SK-N-SH (cell line): Measurements from ENCODE around the gene GUCY2F. TPM values are rescaled to one million over a fixed set of nuclear protein-coding genes. Genes with fewer than 3 reads are reported as not detected.

Experiments
- CTCF ChIA-PET: fragments of 300-600, 350-600 bp; formaldehyde crosslinking; extraction: SDS; loops from one replicate; lab custom pipeline; 2021; lab: Yijun Ruan, JAX
- POLR2A ChIA-PET: fragments of 350-600 bp; sonication (Branson Sonifier 250); formaldehyde crosslinking; extraction: SDS; loops from one replicate; lab custom pipeline; 2020; ENCODE audit warnings: antibody characterized with exemption, inconsistent platforms; lab: Yijun Ruan, JAX
- DNase-seq: peaks from one replicate; pipeline ENCODE4 v3.0.0; 2012
- H2AFZ ChIP-seq: fragments of 200-600 bp; sonication (generic); 2 replicates; pipeline ENCODE4 v1.8.1; 2016; ENCODE audit warnings: antibody characterized with exemption, mild to moderate bottlenecking, low read depth
- H3F3A ChIP-seq: fragments of 200-600 bp; sonication (generic); replicated peaks from 2 replicates; pipeline ENCODE3; 2016; ENCODE audit warnings: antibody characterized with exemption, mild to moderate bottlenecking; ENCODE audit not compliant: insufficient read depth
- H3K27ac ChIP-seq, 2 experiments: fragments of 200-500 bp in 1 of 2; fragments of 200-600 bp in 1 of 2; sonication (Bioruptor generic) in 1 of 2; sonication (generic), shearing (Covaris generic) in 1 of 2; 2 replicates each; pipeline versions ENCODE4 v1.5.1 to v1.6.1; 2014 to 2016; ENCODE audit warnings: low read depth in 2 of 2, inconsistent platforms in 1 of 2, low read length in 1 of 2, mild to moderate bottlenecking in 1 of 2, mixed read lengths in 1 of 2
- H3K27me3 ChIP-seq: fragments of 200-600 bp; sonication (generic), shearing (Covaris generic); 2 replicates; pipeline ENCODE4 v1.6.1; 2016; ENCODE audit warnings: mixed run types; ENCODE audit not compliant: insufficient read depth
- H3K36me3 ChIP-seq, 2 experiments: fragments of 200-500 bp in 1 of 2; fragments of 200-600 bp in 1 of 2; sonication (Bioruptor generic) in 1 of 2; sonication (generic) in 1 of 2; replicated peaks in 1 of 2; 2 replicates each; pipeline versions ENCODE3 to v1.5.1; 2014 to 2016; ENCODE audit warnings: low read length in 1 of 2, mild to moderate bottlenecking in 1 of 2; ENCODE audit not compliant: insufficient read depth in 2 of 2, control insufficient read depth in 1 of 2
- H3K4me1 ChIP-seq, 2 experiments: fragments of 200-500 bp in 1 of 2; fragments of 200-600 bp in 1 of 2; sonication (Bioruptor generic) in 1 of 2; sonication (generic), shearing (Covaris generic) in 1 of 2; 2 replicates each; pipeline versions ENCODE4 v1.5.1 to v1.6.1; 2014 to 2016; ENCODE audit warnings: low read depth in 1 of 2, low read length in 1 of 2, mixed run types in 1 of 2; ENCODE audit not compliant: insufficient read depth in 2 of 2, control insufficient read depth in 1 of 2
- H3K4me2 ChIP-seq: fragments of 200-600 bp; sonication (generic), shearing (Covaris generic); 2 replicates; pipeline ENCODE4 v1.6.1; 2017; ENCODE audit warnings: mixed run types
- H3K4me3 ChIP-seq, 2 experiments: fragments of 200-500 bp in 1 of 2; fragments of 200-600 bp in 1 of 2; sonication (Bioruptor generic) in 1 of 2; sonication (generic), shearing (Covaris generic) in 1 of 2; 2 replicates each; pipeline versions ENCODE4 v1.5.1 to v1.8.1; 2014 to 2016; ENCODE audit warnings: low read depth in 2 of 2, inconsistent platforms in 1 of 2, low read length in 1 of 2, mild to moderate bottlenecking in 1 of 2, mixed read lengths in 1 of 2, moderate library complexity in 1 of 2
- H3K79me2 ChIP-seq: fragments of 200-600 bp; sonication (generic); 2 replicates; pipeline ENCODE4 v1.8.1; 2017; ENCODE audit warnings: mild to moderate bottlenecking; ENCODE audit not compliant: insufficient read depth
- H3K9ac ChIP-seq: fragments of 200-600 bp; sonication (generic); 2 replicates; pipeline ENCODE4 v1.6.1; 2017; ENCODE audit warnings: mixed run types
- H3K9me2 ChIP-seq: fragments of 200-600 bp; sonication (generic); 2 replicates; pipeline ENCODE4 v1.6.1; 2017; ENCODE audit warnings: mixed run types
- H3K9me3 ChIP-seq: fragments of 200-600 bp; sonication (generic); 2 replicates; pipeline ENCODE4 v1.6.1; 2017; ENCODE audit warnings: mixed run types, mild to moderate bottlenecking, moderate library complexity
- H4K20me1 ChIP-seq: fragments of 200-600 bp; sonication (generic); 2 replicates; pipeline ENCODE4 v1.6.1; 2017; ENCODE audit warnings: mild to moderate bottlenecking, mixed run types; ENCODE audit not compliant: insufficient read depth
- EP300 ChIP-seq, 2 experiments: IDR thresholded peaks; 2 replicates each; pipeline versions ENCODE4 v1.4.0 to v1.6.1; 2012; ENCODE audit warnings: borderline replicate concordance in 1 of 2, low read depth in 1 of 2, low read length in 1 of 2
- EZH2phosphoT487 ChIP-seq: fragments of 200-600 bp; sonication (generic); IDR thresholded peaks from 2 replicates; pipeline ENCODE4 v1.6.1; 2017; ENCODE audit warnings: low read depth, mixed run types, mild to moderate bottlenecking, antibody characterized with exemption, moderate library complexity, borderline replicate concordance
- FOXJ3 ChIP-seq: sonication (generic); formaldehyde crosslinking; IDR thresholded peaks from 2 replicates; pipeline ENCODE4 v1.5.1; 2020; ENCODE audit warnings: mild to moderate bottlenecking, missing genetic modification reagents
- MXI1 ChIP-seq: IDR thresholded peaks from 2 replicates; pipeline ENCODE4 v1.6.1; 2012; ENCODE audit warnings: mild to moderate bottlenecking, low read depth, low read length, improper control_type of control experiment
- NFIC ChIP-seq: IDR thresholded peaks from 2 replicates; pipeline ENCODE4 v1.4.0; 2012; ENCODE audit warnings: borderline replicate concordance
- PBX3 ChIP-seq: IDR thresholded peaks from 2 replicates; pipeline ENCODE4; 2012
- POLR2AphosphoS5 ChIP-seq: IDR thresholded peaks from 2 replicates; pipeline ENCODE4 v1.6.1; 2012; ENCODE audit warnings: low read depth, low read length
- RXRA ChIP-seq: IDR thresholded peaks from 2 replicates; pipeline ENCODE4 v1.4.0; 2012; ENCODE audit warnings: low read depth, mild to moderate bottlenecking, borderline replicate concordance
- SIN3A ChIP-seq: IDR thresholded peaks from 2 replicates; pipeline ENCODE4 v1.6.1; 2012; ENCODE audit warnings: low read depth, mild to moderate bottlenecking, low read length, moderate library complexity, borderline replicate concordance
- TAF1 ChIP-seq: IDR thresholded peaks from 2 replicates; pipeline ENCODE4 v1.6.1; 2012; ENCODE audit warnings: low read depth, mild to moderate bottlenecking, low read length, moderate library complexity, borderline replicate concordance
- YY1 ChIP-seq: IDR thresholded peaks from 2 replicates; pipeline ENCODE4 v1.4.0; 2012; ENCODE audit warnings: low read depth, mild to moderate bottlenecking
- WGBS: methylation state at CpG from one replicate; pipeline ENCODE4 v1.1.6; 2017; ENCODE audit warnings: low lambda C conversion rate; 5-methylcytosine and 5-hydroxymethylcytosine counted together
- polyA plus RNA-seq, 3 experiments: library from polyadenylated mRNA; depleted of rRNA; stranded (reverse); fragments of >200 nt; gene quantifications; 2 replicates each; pipeline ENCODE4 v1.2.3, GENCODE V29; 2012
- TF ChIP-seq, protein P1 (sequence below): fragments of 200-600 bp; sonication (generic); IDR thresholded peaks from 2 replicates; pipeline ENCODE4 v1.6.1; 2017; ENCODE audit warnings: antibody characterized with exemption, mild to moderate bottlenecking, moderate library complexity
- TF ChIP-seq, protein P2 (sequence below): IDR thresholded peaks from 2 replicates; pipeline ENCODE4 v1.4.0; 2012; ENCODE audit warnings: low read depth

GUCY2F gene
- polyA plus RNA-seq, 1 of the 3 experiments (the other 2 are of a cell fraction) = not detected

DNA sequence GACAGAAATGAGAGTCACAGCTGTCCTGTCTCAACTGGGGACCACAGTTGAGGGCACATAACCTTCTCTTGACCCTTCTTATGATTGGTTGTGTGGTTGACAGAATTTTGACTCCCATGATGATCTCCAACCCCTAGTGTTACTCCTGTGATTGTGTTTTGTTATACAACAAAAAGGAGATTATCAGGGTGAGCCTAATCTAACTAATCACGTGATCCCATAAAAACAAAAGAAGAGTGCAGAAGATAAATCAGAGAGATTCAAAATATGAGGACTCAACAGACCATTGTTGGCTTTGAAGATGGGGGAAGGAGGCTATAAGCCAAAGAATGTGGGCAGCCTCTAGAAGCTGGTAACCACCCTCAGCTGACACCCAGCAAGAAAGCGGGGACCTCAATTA, 72.7 kb downstream of the GUCY2F start (continued):
- TF ChIP-seq EZH2phosphoT487 (no peak), RXRA (no peak), NFIC (no peak), FOXJ3 (CRISPR knock-in tag) (no peak)

GRCh38 chrX:109403922-109404321, 78.0 kb downstream of the GUCY2F start:
- no peak overlapping the region for H3K4me2 ChIP-seq
- peaks cover 10% of the 10 kb centered on the region; the same call in 1 of the 2 replicates for H3K27me3 ChIP-seq
- no peak overlapping the region for H3K4me3 ChIP-seq
- ChIA-PET CTCF (interaction anchor here (0.6 kb wide), 1 partner anchor 820 kb away, joined by 3 read pairs; no protein-coding TSS in a partner anchor), POLR2A (no interaction called here)
- H2AFZ ChIP-seq = no peak overlapping the region
- WGBS = 4% methylated on average over 4 of the region's 4 CpGs
- no peaks in the 10 kb centered on the region for H3F3A ChIP-seq
- no peaks in the 10 kb centered on the region for H4K20me1 ChIP-seq
- no peak overlapping the region for H3K9ac ChIP-seq
- no peaks in the 10 kb centered on the region for H3K36me3 ChIP-seq
- no peaks in the 10 kb centered on the region for H3K9me3 ChIP-seq
- no peaks in the 10 kb centered on the region for H3K9me2 ChIP-seq
- H3K4me1 ChIP-seq = no peaks in the 10 kb centered on the region
- no peak for DNase-seq
- no peak for TF ChIP-seq PBX3
- TF ChIP-seq FOXJ3 (CRISPR knock-in tag) = no peak
- TF ChIP-seq TAF1 = no peak
- TF ChIP-seq, protein P1, sequence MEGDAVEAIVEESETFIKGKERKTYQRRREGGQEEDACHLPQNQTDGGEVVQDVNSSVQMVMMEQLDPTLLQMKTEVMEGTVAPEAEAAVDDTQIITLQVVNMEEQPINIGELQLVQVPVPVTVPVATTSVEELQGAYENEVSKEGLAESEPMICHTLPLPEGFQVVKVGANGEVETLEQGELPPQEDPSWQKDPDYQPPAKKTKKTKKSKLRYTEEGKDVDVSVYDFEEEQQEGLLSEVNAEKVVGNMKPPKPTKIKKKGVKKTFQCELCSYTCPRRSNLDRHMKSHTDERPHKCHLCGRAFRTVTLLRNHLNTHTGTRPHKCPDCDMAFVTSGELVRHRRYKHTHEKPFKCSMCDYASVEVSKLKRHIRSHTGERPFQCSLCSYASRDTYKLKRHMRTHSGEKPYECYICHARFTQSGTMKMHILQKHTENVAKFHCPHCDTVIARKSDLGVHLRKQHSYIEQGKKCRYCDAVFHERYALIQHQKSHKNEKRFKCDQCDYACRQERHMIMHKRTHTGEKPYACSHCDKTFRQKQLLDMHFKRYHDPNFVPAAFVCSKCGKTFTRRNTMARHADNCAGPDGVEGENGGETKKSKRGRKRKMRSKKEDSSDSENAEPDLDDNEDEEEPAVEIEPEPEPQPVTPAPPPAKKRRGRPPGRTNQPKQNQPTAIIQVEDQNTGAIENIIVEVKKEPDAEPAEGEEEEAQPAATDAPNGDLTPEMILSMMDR = no peak
- no peak for TF ChIP-seq EZH2phosphoT487
- no peak for TF ChIP-seq NFIC
- no peak for TF ChIP-seq EP300 (IDR thresholded peaks at IDR 0.05; ENCODE audit: borderline replicate concordance in 1 of 2, low read depth in 1 of 2, low read length in 1 of 2)
- no peak for TF ChIP-seq SIN3A
- TF ChIP-seq RXRA = no peak
- TF ChIP-seq, protein P2, sequence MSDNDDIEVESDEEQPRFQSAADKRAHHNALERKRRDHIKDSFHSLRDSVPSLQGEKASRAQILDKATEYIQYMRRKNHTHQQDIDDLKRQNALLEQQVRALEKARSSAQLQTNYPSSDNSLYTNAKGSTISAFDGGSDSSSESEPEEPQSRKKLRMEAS = no peak
- TF ChIP-seq YY1 = no peak
- H3K27ac ChIP-seq = no peak overlapping the region
- H3K79me2 ChIP-seq = no peaks in the 10 kb centered on the region

DNA sequence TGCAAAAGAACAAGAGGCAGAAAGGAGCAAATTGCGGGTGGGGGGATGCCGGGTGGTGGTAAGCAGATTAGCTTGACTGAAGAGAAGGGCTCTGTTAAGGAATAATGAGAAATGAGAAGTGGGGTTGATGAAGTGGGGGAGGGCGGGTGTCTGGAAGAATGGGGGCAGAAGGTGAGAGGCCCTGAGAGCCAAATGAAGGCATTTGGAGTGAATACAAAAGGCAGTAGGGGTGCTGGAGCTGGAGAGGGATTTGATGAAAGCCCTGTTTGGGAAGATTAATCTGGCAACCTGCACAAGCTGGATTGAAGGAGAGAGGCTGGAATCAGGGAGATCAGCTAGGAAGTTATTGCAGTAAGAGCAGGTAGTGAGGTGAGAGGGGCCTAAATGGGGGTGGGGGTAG, 82.1 kb downstream of the GUCY2F start:
- no peaks in the 10 kb centered on the region for H3F3A ChIP-seq
- H3K4me1 ChIP-seq = no peaks in the 10 kb centered on the region
- H3K9ac ChIP-seq = no peak overlapping the region
- TF ChIP-seq, protein P2 = no peak
- TF ChIP-seq MXI1 (no peak), SIN3A (no peak), POLR2AphosphoS5 (no peak)
- H3K79me2 ChIP-seq = no peaks in the 10 kb centered on the region
- no peak overlapping the region for H3K4me2 ChIP-seq
- H3K36me3 ChIP-seq = no peaks in the 10 kb centered on the region
- no peak for DNase-seq
- 1% methylated on average over 3 of the region's 3 CpGs for WGBS
- POLR2A ChIA-PET = no interaction called here
- H3K9me3 ChIP-seq = no peaks in the 10 kb centered on the region
- CTCF ChIA-PET = no interaction called here
- H3K27ac ChIP-seq = no peak overlapping the region
- no peak overlapping the region for H2AFZ ChIP-seq
- H4K20me1 ChIP-seq = no peaks in the 10 kb centered on the region
- H3K9me2 ChIP-seq = no peaks in the 10 kb centered on the region
- no peak overlapping the region for H3K4me3 ChIP-seq
- peaks cover 33% of the 10 kb centered on the region; the same call in 1 of the 2 replicates for H3K27me3 ChIP-seq
